ENCODE results near the gene IRX2.

Gene IRX2

GRCh38 chr5:2705861-2706260 lies 45.6 kb downstream of the IRX2 start:
- no peak overlapping the region for H3K4me3 ChIP-seq (ENCODE audit: low read length)
- DNase-seq (ENCODE audit: low read depth): no peak
- no peak for TF ChIP-seq CTCF (conservative IDR thresholded peaks at IDR 0.05; ENCODE audit: low read length)

DNA sequence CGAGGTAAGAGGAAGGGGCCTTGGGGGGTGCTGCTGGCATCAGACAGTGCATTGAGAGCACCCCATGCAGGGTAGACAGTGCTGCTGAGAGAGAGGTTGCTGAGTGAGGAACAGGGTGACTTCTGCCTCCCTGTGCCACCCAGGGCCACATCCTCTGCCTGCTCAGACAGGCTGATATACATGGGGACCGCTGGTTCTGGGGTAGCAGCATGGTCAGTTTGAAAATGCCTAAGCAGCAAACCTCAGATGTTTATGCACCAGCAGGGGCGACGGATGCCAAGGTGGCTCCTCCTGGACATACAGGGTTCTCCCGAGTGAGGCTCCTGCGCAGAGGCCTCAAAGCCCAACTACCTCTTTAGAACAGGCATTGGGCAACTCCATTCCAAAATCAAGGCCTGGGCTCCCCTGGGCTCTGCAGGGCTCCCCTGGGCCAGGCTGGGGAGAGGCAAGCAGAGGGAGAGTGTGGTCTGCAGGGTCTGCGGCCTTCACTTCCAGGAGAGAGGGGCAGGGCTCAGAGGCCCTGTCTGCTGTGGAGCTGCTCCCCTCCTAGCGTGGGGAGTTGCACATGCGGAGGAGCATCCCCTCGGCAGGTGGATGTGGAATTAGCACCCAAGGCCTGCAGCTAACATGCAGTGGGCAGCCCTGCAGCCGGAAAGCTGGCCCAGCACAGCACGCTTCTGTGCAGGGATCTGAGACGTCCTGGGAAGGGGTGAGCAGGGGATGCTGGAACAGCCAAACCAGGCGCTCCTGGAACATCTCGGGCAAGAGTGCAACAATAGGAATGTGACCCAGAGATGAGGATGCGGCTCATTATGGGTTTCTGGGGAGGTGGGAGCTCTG lies 46.5 kb downstream of the IRX2 start:
- no peak overlapping the region for H3K4me3 ChIP-seq (ENCODE audit: low read length)
- no peak for DNase-seq (ENCODE audit: low read depth)
- no peak for TF ChIP-seq CTCF (conservative IDR thresholded peaks at IDR 0.05; ENCODE audit: low read length)

DNA sequence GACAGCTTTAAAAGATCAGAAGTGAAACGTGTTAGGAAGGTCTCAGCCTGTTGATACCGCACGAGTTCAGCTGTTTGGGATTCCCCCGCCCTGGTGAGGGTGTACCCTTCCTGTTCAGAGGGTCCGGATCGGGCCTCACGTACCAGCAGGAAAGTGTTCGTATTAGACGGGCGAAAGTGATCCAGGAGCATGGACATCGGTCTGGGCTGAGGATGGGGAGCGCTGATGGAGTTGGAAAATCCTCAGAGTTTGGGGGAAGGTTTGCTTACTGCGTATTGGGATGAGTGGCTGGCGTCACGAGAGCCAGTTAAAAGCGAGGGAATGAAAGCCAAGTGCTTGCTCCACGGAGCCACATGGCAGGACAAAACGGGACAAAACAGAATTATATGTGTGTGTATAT lies 47.4 kb downstream of the IRX2 start:
- H3K4me3 ChIP-seq (ENCODE audit: low read length): no peak overlapping the region
- DNase-seq (ENCODE audit: low read depth): no peak
- no peak for TF ChIP-seq CTCF (conservative IDR thresholded peaks at IDR 0.05; ENCODE audit: low read length)

GRCh38 chr5:2703615-2704014 lies 47.9 kb downstream of the IRX2 start:
- no peak for DNase-seq (ENCODE audit: low read depth)
- no peak for TF ChIP-seq CTCF (conservative IDR thresholded peaks at IDR 0.05; ENCODE audit: low read length)
- no peak overlapping the region for H3K4me3 ChIP-seq (ENCODE audit: low read length)

GRCh38 chr5:2703041-2703440 lies 48.4 kb downstream of the IRX2 start:
- no peak overlapping the region for H3K4me3 ChIP-seq (ENCODE audit: low read length)
- DNase-seq (ENCODE audit: low read depth): no peak
- TF ChIP-seq CTCF (conservative IDR thresholded peaks at IDR 0.05; ENCODE audit: low read length): no peak

GRCh38 chr5:2702096-2702879 lies 49.2 kb downstream of the IRX2 start:
- TF ChIP-seq CTCF (conservative IDR thresholded peaks at IDR 0.05; ENCODE audit: low read length): no peak
- H3K4me3 ChIP-seq (ENCODE audit: low read length): no peak overlapping the region
- no peak for DNase-seq (ENCODE audit: low read depth)

- TF ChIP-seq CTCF (conservative IDR thresholded peaks at IDR 0.05; ENCODE audit: low read length): no peak
- DNase-seq (ENCODE audit: low read depth): no peak
- H3K4me3 ChIP-seq (ENCODE audit: low read length): no peak overlapping the region
Observed at GRCh38 chr5:2701592-2701991, 49.9 kb downstream of the IRX2 start.
